ENCODE results near the gene KCNJ4.

- TF ChIP-seq CTCF (IDR thresholded peaks at IDR 0.05) = no peak
- TF ChIP-seq POLR2A (IDR thresholded peaks at IDR 0.05) = no peak
Observed at GRCh38 chr22:38413085-38414008, 41.7 kb downstream of the KCNJ4 start.

All from thyroid gland (tissue), 4 donors.